ENCODE measurements around the gene GALNT1.

DNA sequence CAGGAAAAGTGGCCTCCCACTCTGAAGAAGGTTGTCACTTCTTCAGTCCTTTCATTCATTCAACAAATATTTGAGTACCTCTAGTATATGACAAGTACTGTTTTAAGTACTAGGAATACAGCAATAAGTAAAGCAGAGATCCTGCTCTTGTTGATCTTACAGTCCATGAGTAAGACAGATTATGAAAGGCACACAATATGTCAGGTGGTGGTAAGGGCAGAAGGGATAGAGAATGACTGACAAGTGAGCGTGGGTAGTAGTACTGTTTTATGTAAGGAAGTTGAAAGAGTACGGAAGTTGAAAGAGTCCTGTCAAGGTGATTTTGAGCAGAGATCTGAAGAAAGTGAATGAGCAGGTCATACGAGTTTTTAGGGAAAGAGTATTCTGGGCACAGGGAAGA is 111.3 kb downstream of the GALNT1 start:
- TF ChIP-seq, protein P1, sequence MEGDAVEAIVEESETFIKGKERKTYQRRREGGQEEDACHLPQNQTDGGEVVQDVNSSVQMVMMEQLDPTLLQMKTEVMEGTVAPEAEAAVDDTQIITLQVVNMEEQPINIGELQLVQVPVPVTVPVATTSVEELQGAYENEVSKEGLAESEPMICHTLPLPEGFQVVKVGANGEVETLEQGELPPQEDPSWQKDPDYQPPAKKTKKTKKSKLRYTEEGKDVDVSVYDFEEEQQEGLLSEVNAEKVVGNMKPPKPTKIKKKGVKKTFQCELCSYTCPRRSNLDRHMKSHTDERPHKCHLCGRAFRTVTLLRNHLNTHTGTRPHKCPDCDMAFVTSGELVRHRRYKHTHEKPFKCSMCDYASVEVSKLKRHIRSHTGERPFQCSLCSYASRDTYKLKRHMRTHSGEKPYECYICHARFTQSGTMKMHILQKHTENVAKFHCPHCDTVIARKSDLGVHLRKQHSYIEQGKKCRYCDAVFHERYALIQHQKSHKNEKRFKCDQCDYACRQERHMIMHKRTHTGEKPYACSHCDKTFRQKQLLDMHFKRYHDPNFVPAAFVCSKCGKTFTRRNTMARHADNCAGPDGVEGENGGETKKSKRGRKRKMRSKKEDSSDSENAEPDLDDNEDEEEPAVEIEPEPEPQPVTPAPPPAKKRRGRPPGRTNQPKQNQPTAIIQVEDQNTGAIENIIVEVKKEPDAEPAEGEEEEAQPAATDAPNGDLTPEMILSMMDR (IDR thresholded peaks at IDR 0.05) = no peak
- TF ChIP-seq, protein P2, sequence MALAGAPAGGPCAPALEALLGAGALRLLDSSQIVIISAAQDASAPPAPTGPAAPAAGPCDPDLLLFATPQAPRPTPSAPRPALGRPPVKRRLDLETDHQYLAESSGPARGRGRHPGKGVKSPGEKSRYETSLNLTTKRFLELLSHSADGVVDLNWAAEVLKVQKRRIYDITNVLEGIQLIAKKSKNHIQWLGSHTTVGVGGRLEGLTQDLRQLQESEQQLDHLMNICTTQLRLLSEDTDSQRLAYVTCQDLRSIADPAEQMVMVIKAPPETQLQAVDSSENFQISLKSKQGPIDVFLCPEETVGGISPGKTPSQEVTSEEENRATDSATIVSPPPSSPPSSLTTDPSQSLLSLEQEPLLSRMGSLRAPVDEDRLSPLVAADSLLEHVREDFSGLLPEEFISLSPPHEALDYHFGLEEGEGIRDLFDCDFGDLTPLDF (CRISPR knock-in tag; IDR thresholded peaks at IDR 0.05) = no peak
- TF ChIP-seq, protein P3, sequence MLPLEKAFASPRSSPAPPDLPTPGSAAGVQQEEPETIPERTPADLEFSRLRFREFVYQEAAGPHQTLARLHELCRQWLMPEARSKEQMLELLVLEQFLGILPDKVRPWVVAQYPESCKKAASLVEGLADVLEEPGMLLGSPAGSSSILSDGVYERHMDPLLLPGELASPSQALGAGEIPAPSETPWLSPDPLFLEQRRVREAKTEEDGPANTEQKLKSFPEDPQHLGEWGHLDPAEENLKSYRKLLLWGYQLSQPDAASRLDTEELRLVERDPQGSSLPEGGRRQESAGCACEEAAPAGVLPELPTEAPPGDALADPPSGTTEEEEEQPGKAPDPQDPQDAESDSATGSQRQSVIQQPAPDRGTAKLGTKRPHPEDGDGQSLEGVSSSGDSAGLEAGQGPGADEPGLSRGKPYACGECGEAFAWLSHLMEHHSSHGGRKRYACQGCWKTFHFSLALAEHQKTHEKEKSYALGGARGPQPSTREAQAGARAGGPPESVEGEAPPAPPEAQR (CRISPR knock-in tag; IDR thresholded peaks at IDR 0.05) = no peak
- TF ChIP-seq, protein P4, sequence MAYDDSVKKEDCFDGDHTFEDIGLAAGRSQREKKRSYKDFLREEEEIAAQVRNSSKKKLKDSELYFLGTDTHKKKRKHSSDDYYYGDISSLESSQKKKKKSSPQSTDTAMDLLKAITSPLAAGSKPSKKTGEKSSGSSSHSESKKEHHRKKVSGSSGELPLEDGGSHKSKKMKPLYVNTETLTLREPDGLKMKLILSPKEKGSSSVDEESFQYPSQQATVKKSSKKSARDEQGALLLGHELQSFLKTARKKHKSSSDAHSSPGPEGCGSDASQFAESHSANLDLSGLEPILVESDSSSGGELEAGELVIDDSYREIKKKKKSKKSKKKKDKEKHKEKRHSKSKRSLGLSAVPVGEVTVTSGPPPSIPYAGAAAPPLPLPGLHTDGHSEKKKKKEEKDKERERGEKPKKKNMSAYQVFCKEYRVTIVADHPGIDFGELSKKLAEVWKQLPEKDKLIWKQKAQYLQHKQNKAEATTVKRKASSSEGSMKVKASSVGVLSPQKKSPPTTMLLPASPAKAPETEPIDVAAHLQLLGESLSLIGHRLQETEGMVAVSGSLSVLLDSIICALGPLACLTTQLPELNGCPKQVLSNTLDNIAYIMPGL (CRISPR knock-in tag; IDR thresholded peaks at IDR 0.05) = no peak
- TF ChIP-seq ZNF416 (CRISPR knock-in tag; IDR thresholded peaks at IDR 0.05) = no peak
- TF ChIP-seq IRF2 (CRISPR knock-in tag; IDR thresholded peaks at IDR 0.05; ENCODE audit: borderline replicate concordance, low read depth) = no peak
- TF ChIP-seq CREB1 (CRISPR knock-in tag; IDR thresholded peaks at IDR 0.05) = no peak

All from WTC11 (cell line).